ENCODE results near the gene NTSR1.

The NTSR1 gene

DNA sequence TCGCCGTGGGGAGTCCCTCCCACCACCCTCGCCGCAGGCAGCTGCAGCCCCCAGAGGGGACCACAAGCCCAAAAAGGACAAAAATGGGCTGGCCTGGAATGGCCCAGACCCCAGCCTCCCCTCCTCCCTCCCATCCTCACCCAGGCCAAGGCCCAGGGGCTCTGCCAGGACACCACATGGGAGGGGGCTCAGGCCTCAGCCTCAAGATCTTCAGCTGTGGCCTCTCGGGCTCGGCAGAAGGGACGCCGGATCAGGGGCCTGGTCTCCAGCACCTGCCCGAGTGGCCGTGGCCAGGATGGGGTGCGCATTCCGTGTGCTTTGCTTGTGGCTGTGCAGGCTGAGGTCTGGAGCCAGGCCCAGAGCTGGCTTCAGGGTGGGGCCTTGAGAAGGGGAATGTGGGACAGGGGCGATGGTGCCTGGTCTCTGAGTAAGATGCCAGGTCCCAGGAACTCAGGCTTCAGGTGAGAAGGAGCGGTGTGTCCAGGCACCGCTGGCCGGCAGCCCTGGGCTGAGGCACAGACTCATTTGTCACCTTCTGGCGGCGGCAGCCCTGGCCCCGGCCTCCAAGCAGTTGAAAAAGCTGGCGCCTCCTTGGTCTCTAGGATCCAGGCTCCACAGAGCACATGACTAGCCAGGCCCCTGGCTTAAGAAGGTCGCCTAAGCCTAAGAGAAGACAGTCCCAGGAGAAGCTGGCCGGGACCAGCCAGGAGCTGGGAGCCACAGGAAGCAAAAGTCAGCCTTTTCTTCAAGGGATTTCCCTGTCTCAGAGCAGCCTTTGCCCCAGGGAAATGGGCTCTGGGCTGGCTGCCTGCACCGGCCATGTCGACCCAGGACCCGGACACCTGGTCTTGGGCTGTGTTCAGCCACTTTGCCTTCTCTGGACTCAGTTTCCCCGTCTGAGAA lies 52.5 kb downstream of the NTSR1 start:
- no peak for DNase-seq

DNA sequence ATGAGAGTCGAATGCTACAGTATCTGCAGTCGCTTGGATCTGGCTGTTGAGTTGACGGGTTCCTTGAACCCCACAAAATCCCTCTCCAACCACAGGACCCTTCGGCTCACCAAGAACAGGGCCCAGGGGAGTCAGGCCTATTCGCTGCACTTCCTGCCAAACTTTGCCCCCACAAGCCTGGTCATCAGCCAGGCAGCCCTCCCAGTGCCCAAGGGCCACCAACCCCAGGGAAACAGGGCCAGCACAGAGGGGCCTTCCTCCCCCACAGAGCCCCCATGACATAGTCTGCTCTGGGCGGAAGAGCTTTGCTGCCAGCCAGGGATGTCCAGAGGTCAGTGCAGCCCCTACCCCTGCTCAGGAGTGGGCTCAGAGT lies 53.1 kb downstream of the NTSR1 start:
- no peak for DNase-seq

DNA sequence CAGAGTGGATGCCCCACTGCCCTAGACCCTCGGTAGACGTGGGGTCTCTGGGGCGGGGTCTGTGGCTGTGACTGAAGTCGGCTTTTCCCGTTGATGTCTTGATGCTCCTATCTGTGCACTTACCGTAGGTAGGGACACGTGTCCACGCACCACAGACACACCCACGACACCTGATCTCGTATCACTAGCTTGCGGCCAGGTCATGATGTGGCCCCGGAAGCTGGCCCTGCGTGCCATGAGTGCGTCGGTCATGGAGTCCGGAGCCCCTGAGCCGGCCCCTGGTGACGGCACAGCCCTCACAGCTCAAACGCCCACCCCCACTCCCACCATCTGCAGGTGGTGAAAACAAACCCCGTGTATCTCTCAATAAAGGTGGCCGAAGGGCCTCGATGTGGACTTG lies 53.7 kb downstream of the NTSR1 start:
- DNase-seq = no peak

DNA sequence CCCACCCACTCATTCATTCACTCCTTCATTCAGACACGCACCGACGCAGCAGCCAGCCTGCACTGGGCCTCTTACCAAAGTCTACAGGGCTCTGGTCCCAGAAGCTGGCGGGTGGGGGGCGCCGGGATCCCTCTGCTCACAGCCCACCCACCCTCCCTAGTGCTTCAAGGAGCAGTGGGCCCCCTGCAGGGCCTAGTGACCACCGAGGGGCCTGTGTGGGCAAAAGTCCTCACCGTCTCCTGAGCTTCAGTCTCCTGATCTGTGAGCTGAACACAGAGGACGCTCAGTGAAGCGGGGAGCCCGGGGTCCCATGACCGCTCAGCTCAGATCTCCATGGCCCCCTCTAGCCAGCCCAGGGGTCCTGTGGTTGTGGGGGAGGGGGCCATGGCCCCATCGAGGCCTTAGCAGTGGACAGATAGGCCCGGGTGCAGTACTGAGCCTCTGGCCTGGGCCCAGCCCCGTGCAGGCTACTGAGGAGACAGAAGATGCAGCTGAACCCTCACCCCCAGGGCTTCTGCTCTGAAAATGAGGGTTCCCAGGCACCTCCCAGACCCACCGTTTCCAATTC lies 54.2 kb downstream of the NTSR1 start:
- no peak for DNase-seq

DNA sequence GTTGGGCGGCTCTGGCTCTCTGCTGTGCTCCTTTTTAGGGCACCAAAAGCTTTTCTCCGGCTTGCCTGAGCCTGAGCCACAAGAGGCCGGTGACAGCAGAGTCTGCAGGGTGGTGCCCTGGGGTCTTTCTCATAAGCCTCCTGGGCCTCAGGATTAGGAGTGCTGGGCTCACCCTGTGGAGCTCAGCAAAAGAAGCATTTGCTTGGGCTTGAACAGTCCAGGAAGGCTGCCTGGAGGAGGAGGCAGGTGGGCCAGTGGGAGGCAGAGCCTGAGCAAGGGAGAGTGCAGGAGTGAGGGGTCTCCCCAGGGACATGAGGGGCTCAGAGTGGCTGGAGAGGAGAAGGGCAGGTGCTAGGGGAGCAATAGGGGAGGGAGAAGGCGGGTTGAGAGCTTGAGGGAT lies 54.8 kb downstream of the NTSR1 start:
- no peak for DNase-seq

DNA sequence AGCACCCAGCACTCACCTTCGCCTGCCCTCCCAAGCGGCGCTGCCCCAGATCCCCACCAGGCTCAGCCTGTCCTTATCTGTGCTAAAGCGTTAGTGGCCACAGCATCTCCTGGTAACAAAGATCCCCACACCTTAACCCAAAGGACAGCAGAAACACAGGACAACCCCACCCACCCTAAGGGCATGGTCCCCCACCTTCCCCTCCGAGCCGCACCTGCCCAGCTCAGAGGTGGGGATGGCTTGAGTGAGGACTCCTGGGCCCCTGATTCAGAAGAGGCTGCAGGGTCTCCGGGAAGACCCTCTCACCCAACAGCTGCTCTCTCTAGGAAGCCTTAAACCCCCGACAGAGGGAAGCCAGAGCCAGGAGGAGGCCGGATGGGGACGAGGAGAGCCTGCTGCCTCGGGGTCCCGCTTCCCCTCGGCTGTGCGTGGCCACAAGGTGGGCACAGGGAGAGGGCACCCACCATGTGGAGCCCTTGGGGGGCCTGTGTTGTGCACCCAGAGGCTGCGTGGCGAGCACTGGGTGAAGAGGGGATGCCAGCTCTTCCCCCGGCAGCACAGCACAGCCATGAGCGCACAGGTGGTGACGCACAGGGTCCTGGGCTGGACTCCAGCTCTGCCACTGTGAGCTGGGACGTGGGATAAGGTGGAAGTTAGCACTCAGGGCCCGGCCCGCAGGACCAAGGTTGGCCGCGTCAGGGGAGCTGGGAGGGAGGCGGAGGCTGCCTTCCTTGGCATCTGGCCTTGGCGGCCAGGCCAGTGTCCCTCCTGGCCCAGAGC lies 55.7 kb downstream of the NTSR1 start:
- no peak for DNase-seq

DNA sequence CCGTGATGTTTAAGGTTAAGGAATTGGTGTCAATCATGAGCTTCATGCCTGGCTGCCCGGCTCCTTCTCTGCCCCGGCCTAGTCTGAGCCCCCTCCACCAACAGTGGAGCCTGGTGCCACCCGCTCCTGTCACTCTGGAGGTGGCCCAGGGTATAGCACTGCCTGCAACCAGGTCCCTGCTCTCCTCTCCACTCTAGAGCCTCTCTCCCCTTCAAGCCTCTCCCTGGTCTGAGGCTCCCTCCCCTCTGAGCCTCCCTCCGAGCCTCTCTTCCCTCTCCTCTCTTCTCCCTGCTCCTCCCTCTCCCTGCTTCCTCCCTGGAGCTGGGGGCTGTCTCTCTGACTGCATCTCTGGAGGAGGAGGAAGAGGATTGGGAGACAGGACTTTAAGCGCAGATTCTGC lies 56.4 kb downstream of the NTSR1 start:
- no peak for DNase-seq

DNA sequence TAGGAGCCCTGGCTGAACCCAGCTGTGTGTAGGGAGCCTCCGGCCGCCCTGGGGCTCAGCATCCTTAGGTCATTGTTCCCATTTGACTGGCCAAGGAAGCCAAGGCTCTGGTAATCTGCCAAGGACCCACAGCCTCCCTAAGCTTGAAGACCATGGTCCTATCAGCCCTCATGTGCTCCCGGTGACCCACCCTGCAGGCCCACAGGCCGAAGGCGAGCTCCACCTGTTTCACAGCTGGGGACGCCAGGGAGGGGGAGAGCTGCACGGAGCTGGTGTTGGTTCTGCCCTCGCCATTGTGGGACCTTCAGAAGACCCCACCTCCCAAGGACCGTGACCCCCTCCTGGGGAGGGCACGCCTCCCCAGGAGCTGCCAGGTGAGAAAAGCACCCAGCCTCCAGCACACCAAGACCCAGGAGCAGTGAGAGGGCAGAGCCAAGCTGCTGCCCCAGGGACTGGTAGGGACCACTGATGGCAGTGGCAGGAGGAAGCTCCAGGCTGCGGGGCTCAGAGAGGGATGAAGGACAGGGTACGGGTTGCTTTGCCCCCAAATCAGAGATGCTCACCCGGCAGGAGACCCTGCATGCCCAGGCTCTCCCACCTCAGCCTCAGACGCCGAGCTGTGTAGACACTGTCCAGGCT lies 56.9 kb downstream of the NTSR1 start:
- DNase-seq = no peak

DNA sequence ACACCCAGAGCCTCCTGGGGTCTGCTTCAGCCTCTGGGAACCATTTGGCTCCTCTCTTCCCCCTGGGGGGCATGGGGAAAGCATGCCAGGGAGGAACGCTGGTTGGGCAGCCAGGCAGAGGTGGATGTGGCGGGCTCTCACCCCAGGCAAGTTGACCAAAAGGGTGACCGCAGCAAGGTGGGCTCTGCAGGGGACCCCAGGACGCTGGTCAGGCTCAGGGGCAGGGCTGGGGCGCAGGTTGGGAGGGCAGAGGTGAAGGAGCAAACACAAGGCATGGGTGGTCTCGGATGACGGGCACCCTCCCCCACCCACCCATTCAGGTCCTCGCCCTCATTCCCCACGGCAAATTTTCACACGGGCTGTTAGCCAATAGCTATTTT lies 57.4 kb downstream of the NTSR1 start:
- DNase-seq = no peak

DNA sequence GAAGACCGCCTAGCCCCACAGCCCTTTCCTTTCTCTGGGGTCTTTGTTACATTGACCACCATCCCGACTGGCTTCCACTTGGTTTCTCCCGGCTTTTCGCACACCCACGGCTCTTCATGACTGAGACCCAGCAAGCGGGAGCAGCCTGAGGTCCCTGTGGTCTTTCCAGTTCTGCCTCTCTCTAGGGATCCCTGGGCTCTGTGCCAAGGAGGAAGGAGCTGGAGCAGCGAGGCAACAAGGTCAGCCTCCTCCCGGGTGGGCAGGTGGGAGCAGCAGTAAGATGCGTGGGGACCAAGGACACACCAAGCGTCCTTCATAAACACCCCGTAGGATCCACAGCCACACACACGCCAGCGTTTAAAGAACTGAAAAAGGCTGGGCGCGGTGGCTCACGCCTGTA lies 58.1 kb downstream of the NTSR1 start:
- no peak for DNase-seq

DNA sequence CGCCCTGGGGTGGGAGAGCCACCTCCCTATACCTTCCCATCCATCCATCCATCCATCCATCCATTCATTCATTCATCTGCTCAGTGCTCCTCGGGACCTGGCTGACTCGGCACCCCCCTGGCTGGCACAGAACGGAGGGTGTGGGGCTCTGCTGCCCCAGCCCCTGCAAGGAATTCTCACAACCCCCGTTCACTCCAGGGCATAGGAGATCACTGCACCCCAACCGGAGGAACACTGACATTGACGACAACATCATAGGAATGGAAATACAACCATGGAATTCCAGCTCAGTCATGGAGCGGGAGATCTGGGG lies 59.6 kb downstream of the NTSR1 start:
- DNase-seq = no peak

DNA sequence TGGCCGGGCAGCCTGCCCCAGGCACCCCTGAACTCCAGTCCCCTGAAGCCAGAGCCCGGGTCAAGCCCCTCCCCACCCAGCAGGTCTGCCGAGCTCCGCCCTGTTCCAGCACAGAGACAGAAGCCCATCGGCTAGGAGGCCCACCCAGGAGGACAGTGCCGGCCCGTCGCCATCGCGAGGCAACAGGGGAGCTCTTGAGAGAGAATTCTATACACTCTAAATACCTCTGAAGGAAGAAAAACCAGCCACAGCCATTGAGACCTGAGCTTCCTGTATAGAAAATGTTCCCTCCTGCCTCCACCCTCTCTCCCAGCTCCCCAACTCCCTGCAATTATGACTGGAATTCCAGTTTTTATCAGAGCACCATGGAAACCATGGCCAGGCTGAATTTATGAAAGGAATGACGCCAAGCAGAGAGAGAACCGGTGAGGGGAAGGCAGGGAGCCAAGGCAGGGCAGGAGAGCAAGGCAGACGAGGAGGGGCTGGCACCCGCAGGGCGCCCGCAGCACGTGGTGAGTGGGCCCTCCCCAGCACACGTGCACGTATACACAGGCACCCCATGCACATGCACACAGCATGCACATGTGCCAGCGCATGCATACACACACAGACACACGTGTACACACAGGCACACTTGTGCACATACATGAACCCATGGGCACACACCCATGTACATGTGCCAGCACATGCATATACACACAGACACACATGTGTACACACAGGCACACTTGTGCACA lies 60.1 kb downstream of the NTSR1 start:
- DNase-seq = no peak

DNA sequence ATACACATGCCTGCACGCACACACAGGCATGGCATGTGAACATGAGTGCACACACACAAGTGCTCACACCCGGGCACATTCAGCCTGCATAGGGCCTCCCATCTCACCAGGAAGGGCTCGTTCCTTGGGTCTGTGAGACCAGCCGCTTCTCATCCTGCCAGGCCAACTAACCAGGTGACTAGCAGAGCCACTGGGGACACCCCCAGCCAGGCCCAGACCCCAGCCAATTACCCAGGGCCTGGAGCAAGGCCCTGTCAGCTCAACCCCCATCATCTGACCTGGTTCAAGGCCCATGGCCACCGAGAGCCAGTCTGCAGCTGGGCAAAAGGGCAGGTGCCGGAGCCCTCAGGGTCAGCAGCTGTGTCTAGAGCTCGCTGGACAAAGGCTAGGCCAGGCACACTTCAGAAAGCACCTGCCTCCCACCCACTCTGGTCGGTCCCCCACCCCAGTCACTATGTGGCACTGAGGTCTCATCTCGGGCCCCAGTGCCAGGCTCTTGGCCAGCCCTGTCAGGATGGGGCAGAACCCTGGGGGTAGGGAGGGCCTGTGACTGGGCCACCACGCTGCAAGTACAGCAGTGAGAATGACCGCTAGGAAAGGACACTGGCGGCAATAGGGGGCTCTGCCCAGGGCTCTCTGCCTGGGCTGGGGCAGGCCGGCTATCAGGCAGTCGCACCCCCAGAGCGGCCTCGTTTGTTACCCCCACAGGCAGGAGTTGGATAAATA lies 60.9 kb downstream of the NTSR1 start:
- DNase-seq = no peak

DNA sequence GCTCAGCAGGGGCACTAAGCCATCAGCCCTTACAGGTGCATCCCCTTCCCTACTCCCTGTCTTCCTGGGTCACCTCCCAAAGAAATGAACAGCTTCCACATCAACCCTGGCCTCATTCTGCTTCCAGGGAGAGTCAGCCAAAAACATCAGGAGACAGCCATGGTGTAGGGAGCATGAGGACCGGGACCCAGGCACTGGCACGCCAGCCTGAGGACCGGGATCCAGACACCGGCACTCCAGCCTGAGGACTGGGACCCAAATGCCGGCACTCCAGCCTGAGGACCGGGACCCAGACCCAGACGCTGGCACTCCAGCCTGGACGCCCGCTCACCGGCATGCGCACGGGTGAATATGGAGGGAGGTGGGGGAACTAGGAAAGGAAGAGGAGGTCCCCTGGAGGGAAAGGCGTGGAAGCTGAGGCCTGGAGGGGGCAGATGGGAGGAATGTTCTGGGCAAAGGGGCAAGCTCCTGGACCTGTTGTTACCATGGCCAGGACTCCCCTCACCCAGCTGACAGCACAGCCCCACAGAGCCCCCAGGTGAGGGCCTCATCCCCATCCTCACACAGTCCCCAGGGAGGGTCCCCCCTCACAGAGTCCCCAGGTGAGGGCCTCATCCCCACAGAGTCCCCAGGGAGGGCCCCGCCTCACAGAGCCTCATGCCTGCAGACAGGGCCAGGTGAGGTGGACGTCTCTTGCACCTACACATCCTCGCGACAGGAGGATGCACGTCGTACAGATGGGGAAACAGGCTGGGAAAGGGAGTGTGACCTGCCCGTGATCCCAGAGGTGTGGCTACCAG lies 61.7 kb downstream of the NTSR1 start:
- DNase-seq = no peak

DNA sequence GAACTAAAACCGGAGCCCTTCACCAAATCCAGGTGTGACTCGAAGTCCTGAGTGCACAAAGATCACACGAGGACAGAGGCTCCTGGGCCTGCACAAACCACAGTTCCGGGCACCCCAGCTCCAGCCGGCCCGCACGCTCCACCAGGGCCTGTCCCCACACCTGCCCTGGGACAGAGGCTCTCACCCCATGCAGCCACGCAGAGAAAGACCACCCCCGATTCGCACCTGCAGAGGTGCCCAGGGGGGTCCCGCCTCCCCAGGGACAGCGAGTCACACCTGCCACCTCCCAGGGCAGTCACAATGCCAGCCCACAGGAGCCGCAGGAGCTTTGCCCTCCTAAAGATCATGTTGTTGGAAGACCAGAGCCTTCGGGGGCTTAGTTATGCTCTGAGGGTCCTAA lies 62.3 kb downstream of the NTSR1 start:
- DNase-seq = no peak

DNA sequence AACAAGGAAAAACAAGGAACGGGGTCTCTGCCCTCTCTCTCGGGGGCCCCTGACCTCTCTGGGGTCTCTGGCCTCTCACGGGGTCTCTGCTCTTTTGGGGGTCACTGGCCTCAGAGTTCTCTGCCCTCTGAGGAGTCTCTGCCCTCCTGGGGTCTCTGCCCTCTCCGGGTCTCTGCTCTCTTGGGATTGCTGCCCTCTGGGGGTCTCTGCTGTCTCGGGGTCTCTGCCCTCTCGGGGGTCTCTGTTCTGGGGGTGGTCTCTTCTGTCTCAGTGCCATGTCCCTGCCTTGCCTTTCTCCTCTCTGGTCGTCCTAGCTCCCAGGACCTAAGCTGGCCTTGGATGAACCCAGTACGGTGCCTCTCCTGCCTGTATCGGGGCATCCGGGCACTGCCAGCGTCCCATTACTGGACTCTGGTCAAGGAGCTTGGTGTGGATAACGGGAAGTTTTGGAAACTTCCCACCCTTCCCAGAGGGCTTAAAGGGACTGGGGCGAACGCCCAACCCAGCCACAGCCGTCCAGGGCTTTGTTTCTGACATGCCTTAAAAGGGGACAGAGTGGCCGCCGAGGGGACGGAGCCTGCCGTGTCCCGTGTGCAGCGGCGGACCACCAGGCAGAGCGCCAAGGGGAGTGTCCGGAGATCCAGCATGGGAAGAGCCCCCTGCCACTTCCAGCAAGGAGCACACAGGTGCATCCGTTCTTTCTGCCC lies 62.9 kb downstream of the NTSR1 start:
- DNase-seq = no peak

DNA sequence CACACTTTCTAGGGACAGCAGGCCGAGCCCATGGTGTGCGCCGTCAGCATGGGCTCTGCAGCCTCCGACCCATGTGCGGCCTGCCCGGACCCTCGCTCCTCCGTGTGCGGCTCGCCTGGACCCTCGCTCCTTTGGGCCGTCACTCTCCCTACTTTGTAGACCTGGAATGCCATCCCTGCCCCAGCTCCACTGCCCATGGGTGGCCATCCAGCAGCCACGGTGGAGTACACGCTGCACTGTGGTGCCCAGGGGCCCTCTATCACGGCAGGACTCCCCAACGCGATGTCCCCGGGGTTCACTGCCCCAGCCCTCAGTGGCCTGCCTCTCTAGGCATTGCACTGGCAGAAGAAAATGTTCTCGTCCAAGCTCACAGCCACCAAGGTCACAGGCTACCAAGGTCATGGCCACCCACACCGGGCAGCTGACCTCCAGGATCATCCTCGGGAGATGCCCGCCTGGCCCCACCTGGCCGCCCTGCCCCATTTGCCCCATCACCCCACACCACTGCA lies 63.5 kb downstream of the NTSR1 start:
- no peak for DNase-seq

DNA sequence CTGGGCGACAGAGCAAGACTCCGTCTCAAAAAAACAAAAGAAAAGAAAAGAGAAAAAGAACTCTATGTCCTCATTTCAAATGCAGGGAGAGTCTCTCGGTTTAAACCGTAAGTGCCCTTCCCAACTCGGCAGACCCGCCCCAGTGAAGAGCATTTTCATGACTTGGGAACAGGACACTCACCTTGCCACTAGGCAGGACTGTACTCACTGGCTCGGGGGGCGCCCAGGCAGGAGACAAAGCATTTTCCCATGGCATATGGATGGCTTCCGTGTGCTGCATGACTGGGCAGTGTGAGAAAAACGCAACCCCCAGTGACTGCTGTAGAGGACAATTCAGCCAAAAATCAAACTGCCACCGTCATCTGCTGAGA lies 64.0 kb downstream of the NTSR1 start:
- no peak for DNase-seq

DNA sequence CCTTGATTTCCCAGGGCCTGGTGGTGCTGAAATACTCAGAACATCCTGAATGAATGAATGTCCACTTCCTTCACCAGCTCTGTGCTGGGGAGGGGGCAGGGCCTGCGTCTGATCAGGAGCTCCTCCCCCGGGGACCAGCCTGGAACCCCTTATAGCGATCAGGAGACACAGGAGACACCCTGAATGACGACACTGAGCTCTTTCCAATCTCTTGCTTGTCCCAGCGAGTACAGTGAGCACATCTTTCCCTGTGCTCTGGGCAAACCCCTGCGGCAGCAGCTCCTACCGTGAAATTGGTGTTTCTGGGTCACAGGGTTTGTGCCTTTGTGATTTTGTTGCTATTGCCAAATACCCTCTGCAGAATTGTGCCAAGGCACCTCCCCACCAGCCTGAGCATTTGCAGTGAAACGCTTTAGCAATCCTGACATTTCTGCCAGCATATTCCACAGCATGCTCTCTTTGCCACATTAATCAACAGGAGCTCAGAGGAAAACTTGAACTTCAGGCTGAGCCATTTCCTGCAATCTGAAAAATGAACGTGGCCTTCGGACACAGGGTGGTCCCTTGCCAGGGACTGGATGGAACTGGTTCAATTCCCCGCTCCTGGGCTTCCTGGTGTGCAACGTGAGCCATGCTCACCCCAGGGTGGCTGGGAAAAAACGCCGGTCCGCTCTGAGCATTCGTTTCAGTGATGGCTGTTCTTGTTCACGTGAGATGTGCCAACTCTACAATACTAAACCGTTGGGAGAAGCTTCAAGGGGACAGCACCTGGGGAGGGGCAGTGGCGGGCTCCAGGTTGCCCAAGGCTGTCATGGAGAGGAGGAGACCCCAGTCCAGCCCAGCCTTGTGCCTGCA lies 64.6 kb downstream of the NTSR1 start:
- no peak for DNase-seq

Measured in stimulated activated CD4-positive, alpha-beta T cell treated with anti-CD3 and anti-CD28 coated beads, Interleukin-2, amount 100 ng/mL, for 48 hours (primary cell).